NCI-H2227 (cell line): ENCODE data around the gene SH3PXD2B.
A peak's percentile ranks its signal among the peaks of the same experiment; 100 is the strongest.

Experiments used
- DNase-seq: peaks from one replicate; lab custom pipeline; 2025; ENCODE audit not compliant: unreplicated experiment; lab: John Stamatoyannopoulos, UW

The SH3PXD2B gene

GRCh38 chr5:172453986-172454357, 353 bp downstream of the SH3PXD2B start:
- peak; percentile 65 for DNase-seq

GRCh38 chr5:172453206-172453985, 929 bp downstream of the SH3PXD2B start:
- DNase-seq: peak; percentile 71

DNA sequence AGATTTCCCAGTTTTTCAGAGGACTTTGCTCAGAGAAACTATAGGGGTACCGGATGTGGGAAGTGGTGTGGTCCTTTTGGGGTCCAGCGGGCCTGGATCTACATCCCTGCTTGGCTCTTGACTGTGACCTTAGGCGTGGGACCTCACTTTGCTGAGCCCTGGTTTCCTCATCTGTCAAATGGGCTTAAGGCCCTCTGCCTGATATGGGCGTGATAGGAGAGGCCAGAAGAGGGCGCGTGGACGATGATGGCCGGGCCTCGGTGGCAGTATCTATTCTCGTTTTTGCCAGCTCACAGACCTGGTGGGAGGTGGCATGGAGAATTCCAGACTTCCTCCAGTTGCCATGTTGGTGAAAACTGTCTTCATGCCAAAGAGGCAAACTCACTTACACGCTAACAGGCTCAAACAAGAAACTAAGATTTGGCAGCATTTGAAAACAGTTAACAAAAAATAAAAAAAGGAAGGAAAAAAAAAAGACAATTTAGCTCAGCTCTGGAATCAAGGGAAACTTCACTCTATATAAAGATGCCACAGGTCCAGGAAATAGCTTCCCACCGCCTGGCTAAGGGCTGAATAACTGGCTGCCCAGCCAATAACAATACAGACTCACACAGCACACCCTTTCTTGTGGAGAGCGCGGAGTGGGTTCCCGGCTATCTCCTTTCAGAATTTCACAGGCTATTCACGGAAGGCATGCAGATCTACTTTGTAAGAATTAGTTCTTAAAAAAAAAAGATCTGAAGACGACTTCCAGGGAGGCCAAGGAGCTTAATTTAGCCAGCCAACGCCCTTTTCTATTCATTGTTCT, 1.7 kb downstream of the SH3PXD2B start:
- DNase-seq: peak; percentile 43

GRCh38 chr5:172451771-172452197, 2.5 kb downstream of the SH3PXD2B start:
- DNase-seq: no peak

DNA sequence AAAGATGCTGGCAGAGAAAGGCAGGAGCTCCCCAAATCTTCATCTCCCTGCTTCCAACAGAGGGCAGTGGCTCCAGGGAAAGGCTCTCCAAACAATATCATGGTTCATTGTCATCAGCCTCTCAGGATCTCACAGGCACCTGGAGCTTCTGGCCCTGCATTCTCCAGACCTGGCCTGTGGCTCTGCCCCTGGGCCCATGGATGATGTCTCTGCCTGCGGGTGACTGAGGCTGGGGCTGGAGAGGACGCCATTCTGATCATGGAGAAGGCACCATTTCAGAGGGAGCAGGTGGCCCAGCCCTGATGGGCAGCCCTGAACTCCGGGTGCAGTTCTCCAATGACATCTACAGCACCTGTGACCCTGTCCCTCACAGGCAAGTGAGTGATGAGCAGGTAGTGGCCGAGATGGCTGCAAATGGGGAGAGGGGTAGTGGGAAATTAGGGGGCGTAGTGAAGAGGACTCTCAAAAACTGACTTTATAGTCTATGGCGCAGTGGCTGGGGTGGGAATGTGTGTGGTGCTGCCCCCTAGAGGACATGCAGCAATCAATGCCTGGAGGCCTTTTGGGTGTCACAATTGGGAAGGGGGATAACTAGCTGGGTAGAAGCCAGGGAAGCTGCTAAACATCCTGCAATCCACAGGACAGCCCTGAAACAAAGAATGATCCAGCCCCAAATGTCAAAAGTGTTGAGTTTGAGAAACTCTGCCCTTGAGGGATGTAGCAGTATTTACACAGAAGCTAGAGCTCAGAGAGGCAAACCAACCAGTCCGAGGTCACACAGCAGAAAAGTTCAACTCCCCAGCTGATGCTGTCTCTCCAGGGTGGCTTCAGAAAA, 3.2 kb downstream of the SH3PXD2B start:
- DNase-seq: peak; percentile 8

GRCh38 chr5:172450453-172450852, 3.9 kb downstream of the SH3PXD2B start:
- DNase-seq: no peak

GRCh38 chr5:172448999-172449398, 5.3 kb downstream of the SH3PXD2B start:
- no peak for DNase-seq

DNA sequence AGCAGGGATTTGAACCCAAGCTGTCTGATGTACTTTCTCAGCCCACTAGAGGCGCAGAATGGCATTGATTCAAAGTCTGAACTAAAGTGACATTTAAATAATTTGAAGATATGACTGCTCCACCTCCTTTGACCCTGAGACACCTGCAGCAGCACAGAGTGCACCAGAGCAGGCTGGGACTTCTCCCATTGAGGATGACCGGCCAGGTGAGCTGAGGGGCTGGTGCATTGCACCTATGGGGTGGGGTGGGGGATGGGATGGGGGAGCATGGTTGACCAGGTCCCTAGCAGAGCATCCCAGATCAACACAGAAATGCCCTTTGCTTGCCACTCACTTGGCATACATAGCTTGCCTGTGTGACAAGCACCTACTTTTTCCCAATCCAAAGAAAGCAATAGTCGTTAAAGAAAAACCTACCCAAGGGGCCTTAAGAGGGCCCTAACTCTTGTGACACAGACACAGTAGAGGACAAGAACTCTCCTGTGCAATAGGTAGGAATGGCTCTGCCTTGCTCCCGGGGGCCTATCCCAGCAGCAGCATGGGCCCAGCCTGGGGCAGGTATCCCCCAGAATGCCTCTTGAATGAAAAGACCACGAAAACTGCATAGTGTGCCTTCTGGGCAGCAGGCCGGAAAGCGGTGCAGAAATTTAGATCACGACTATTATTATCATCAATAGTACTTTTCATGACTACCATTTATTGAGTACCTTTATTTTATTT, 6.5 kb downstream of the SH3PXD2B start:
- no peak for DNase-seq

DNA sequence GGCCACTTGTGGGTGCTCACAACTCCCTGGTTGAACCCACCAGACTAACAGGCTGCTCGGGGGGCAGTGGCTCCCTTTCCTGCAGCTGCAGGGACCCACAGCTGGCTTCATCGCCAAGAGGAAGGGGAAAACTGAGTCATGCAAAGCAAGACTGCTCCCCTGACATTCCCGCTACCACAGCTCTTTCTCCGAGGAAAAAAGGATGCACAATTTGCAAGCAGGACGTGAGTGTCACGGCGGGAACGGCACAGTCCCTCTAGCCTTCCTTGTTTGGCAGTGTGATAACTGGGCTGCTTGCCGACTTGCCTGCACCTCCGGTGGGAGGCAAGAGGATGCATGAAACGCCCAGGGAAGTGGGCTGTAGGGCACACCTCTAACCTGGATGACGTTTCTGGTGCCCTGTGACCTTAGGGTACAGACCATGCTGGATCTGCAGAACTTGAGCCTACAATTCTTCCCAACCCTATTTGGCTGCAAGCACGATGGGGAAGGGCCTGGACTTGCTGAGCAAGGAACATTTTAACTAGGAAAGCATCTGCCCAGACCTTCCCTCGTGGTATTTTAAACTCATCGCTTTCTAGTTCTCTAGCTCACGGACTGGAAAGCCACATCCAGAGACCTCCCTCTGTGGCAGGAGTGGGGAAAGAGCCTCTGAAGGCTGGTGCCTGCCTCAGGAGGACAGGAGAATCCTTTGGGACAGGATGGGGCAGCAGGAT, 7.8 kb downstream of the SH3PXD2B start:
- DNase-seq: no peak

DNA sequence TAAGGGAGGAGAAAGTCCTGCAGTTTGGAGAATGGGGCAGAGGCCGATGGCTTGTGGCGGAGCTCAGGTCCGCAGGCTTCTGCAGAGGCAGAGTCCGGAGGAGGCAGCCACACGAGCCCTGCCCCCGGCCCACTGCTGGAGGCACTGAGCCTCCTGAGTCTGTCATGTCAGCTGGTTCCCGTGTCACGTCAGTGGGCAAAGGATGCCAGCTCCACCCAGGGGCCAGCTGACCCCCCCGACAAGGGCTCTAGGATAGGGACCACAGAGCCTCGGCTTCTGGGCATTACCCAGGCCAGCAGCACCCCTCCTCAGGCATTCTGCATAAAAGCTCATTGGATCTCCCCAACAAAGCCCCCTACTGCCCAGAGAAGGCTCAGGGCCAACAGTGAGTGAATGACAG, 8.5 kb downstream of the SH3PXD2B start:
- DNase-seq: no peak

GRCh38 chr5:172444626-172445365, 9.5 kb downstream of the SH3PXD2B start:
- no peak for DNase-seq

DNA sequence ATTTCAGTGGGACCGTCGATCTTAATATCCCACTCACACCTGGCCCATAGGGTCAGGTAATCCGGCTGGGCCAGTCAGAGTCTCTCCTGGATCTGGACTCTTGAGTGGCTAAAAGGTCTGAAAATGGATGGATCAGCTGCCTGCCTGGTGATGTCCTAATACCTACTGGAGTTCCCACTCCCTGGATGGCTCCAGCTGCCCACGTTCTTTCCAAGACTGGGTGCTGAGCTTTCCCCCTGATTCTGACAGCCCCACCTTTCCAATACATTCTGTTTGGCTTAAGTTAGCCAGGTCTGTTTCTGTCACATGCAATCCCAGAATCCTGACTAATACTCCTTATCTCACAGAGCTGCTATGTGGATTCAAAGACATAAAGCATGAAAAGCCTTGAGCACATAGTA, 10.2 kb downstream of the SH3PXD2B start:
- no peak for DNase-seq

- DNase-seq: peak; percentile 4
Measured at GRCh38 chr5:172443441-172444109, 10.8 kb downstream of the SH3PXD2B start.

- DNase-seq: no peak
Measured at GRCh38 chr5:172442592-172442991, 11.7 kb downstream of the SH3PXD2B start.

DNA sequence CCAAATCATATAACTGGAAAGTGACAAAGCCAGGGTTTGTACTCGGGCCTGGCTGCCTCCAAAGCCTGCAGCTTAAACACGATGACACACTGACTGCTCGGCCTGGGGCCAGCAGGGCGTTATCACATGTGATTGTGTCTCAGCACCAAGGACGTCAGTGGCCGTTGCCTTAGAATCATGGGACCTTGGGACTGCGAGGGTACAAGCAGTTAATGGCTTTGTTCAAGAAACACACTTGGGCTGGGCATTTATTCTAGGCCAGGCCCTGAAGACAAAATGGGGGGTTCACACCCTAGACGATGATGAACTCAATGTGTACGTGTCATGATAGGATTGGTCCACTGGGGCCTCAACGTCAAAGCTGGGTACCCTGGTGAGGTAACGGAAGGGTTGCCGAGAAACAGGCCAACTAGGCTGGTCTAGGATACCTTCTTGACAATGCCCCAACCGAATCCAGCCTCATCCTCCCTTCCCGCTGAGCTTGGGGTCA, 13.0 kb downstream of the SH3PXD2B start:
- DNase-seq: no peak

GRCh38 chr5:172440486-172440885, 13.8 kb downstream of the SH3PXD2B start:
- DNase-seq: no peak

DNA sequence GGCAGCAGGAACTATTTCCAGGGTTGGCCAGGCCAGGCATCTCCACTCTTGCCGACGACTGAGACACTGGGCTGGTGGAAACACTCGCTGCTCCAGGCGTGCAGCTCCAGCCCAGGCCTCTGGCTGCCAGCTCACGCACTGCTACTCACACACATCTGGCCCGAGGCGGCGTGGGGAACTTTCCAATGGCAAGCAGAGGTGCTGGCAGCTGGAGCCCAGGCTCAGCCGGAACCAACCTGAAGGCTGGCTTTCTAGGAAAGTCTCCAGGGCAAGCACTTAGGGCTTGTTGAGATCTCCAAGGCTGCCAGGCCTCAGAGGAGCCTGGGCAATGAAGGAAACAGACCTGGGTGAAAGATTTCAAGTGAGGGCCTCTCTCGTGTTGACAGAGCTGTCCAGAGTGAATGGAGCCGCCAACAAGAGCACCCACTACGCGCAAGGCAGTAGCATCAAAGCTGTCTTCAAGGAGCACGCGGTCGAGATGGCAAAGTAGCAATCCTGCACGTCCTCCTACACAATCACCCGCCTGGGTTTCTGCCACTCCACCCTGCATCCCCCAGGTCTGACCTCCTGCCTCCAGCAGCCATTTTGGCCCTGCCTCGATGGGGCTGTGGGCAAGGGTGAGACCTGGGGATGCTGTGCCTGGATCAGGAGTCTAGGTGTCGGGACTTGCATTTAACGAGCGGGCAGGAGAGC, 14.4 kb downstream of the SH3PXD2B start:
- DNase-seq: no peak

- no peak for DNase-seq
Measured at GRCh38 chr5:172438319-172438668, 16.0 kb downstream of the SH3PXD2B start.
